DOHH2 (cell line): ENCODE measurements around the gene ATAD3B.
"Not testable (repeated sequence)": the region's sequence is repeated elsewhere in the genome, so short reads cannot be mapped to it uniquely, and the experiment has no call there.

Experiments
- H3F3A ChIP-seq: fragments of 200-600 bp; sonication (generic), shearing (Covaris generic); 2 replicates; pipeline ENCODE4 v1.6.0; 2016; ENCODE audit warnings: antibody characterized with exemption, mild to moderate bottlenecking; ENCODE audit not compliant: control insufficient read depth, insufficient read depth
- H3K27ac ChIP-seq: fragments of 200-600 bp; sonication (generic); 2 replicates; pipeline ENCODE4 v1.5.1; 2014; ENCODE audit warnings: low read depth, mild to moderate bottlenecking, low read length, moderate library complexity
- H3K27me3 ChIP-seq: fragments of 200-600 bp; sonication (generic); 2 replicates; pipeline ENCODE4 v1.6.1; 2014; ENCODE audit warnings: mild to moderate bottlenecking, low read length, mixed read lengths; ENCODE audit not compliant: control insufficient read depth
- H3K36me3 ChIP-seq: fragments of 200-600 bp; sonication (generic); 2 replicates; pipeline ENCODE4 v1.6.1; 2014; ENCODE audit warnings: mild to moderate bottlenecking, low read length, moderate library complexity, mixed read lengths; ENCODE audit not compliant: control insufficient read depth
- H3K4me1 ChIP-seq: fragments of 200-600 bp; sonication (generic); 2 replicates; pipeline ENCODE4 v1.6.1; 2014; ENCODE audit warnings: mild to moderate bottlenecking, low read length, mixed read lengths; ENCODE audit not compliant: control insufficient read depth
- H3K4me2 ChIP-seq: fragments of 200-600 bp; sonication (generic); 2 replicates; pipeline ENCODE4 v1.6.0; 2014; ENCODE audit warnings: mild to moderate bottlenecking, low read length, moderate library complexity
- H3K4me3 ChIP-seq: fragments of 200-600 bp; sonication (generic); 2 replicates; pipeline ENCODE4 v1.5.1; 2014; ENCODE audit warnings: mild to moderate bottlenecking, low read length, mixed read lengths
- H3K79me2 ChIP-seq: fragments of 200-600 bp; sonication (generic); 2 replicates; pipeline ENCODE4 v1.6.1; 2014; ENCODE audit warnings: mild to moderate bottlenecking, low read length, mixed read lengths; ENCODE audit not compliant: control insufficient read depth
- H3K9me2 ChIP-seq: fragments of 200-600 bp; sonication (generic); replicated peaks from 2 replicates; pipeline ENCODE4 v1.6.1; 2014; ENCODE audit warnings: mild to moderate bottlenecking, low read length, mixed read lengths; ENCODE audit not compliant: control insufficient read depth
- H3K9me3 ChIP-seq: fragments of 200-600 bp; sonication (generic); 2 replicates; pipeline ENCODE4 v1.6.1; 2014; ENCODE audit warnings: antibody characterized with exemption, low read length, mixed read lengths; ENCODE audit not compliant: control insufficient read depth, insufficient read depth
- H4K20me1 ChIP-seq: fragments of 200-600 bp; sonication (generic); 2 replicates; pipeline ENCODE4 v1.6.0; 2014; ENCODE audit warnings: low read depth, mild to moderate bottlenecking, antibody characterized with exemption, low read length, moderate library complexity; ENCODE audit not compliant: control insufficient read depth, insufficient read depth
- CTCF ChIP-seq: fragments of 200-600 bp; sonication (generic); IDR thresholded peaks from one replicate; pipeline ENCODE4 v1.5.1; 2014; ENCODE audit warnings: antibody characterized with exemption, mild to moderate bottlenecking, low read depth, low read length; ENCODE audit not compliant: poor library complexity, severe bottlenecking
- EZH2phosphoT487 ChIP-seq: fragments of 200-600 bp; sonication (generic); IDR thresholded peaks from 2 replicates; pipeline ENCODE4 v1.6.1; 2017; ENCODE audit warnings: borderline replicate concordance, mild to moderate bottlenecking, antibody characterized with exemption, low read length, moderate library complexity, mixed read lengths

Gene ATAD3B

DNA sequence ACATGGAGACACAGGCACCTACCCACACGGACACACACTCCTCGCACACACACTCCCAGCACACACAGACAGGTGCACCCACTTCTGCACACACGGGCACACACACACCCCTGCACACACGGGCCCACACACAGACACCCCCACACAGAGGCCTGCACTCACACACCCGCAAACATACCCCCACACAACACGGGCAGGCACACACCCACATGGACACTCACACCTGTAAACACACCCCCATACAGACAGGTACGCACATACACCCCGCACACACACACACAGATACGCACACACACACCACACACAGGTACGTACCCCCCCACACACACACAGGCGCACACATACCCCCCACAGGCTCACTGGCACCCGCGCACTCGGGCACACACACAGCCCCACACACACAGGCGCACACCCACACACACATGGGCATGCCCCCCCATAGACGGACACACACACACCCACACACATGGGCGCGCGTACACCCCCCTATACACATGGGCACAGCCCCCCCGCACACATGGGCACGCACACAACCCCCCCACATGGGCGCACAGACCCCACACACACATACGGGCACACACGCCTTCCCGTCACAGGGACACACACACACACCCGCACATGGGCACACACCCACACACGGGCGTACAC is 46.5 kb downstream of the ATAD3B start:
- Histone ChIP-seq H3K27ac (no peak overlapping the region), H3K9me2 (no peaks in the 10 kb centered on the region), H3K27me3 (no peaks in the 10 kb centered on the region), H3K4me3 (no peak overlapping the region), H3K9me3 (no peaks in the 10 kb centered on the region), H3F3A (no peaks in the 10 kb centered on the region), H3K4me2 (no peak overlapping the region), H4K20me1 (no peaks in the 10 kb centered on the region), H3K79me2 (peaks cover 32% of the 10 kb centered on the region), H3K36me3 (peaks cover 45% of the 10 kb centered on the region), H3K4me1 (no peaks in the 10 kb centered on the region)
- TF ChIP-seq CTCF = no peak
- TF ChIP-seq EZH2phosphoT487 = no peak

- H4K20me1 ChIP-seq, H3F3A ChIP-seq, H3K4me2 ChIP-seq, H3K27ac ChIP-seq, H3K9me3 ChIP-seq, H3K4me3 ChIP-seq, H3K9me2 ChIP-seq, H3K4me1 ChIP-seq, H3K27me3 ChIP-seq: not testable (repeated sequence)
- Histone ChIP-seq H3K36me3 (peaks cover 50% of the 10 kb centered on the region), H3K79me2 (peaks cover 27% of the 10 kb centered on the region)
Observed at GRCh38 chr1:1518621-1519007, 47.0 kb downstream of the ATAD3B start.

DNA sequence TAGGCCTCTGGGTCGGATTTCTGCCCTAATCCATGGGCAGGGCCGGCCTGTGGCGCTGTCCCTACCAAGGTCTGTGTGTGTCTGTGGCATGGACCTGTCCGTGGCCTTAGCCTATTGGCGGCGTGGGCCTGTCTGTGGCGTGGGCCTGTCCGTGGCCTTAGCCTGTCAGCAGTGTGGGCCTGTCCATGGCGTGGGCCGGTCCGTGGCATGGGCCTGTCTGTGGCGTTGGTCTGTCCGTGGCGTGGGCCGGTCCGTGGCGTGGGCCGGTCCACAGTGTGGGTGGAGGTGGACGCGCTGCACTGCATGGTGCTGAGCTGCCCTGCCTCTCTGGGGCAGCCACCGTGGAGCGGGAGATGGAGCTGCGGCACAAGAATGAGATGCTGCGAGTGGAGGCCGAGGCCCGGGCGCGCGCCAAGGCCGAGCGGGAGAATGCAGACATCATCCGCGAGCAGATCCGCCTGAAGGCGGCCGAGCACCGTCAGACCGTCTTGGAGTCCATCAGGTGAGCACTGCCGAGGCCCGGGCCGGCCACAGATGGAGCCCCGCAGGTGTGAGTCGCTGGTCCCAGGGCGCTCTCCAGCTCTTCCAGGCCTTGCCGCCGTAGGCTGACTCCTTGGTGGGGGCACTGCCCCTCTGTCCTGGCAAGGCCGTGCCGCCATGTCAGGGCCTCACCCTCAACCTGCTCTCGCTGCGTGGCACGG is 48.4 kb downstream of the ATAD3B start:
- not testable (repeated sequence) for H3K4me3 ChIP-seq, H4K20me1 ChIP-seq, H3K4me1 ChIP-seq, H3K27ac ChIP-seq, H3K27me3 ChIP-seq, H3K9me2 ChIP-seq, H3K9me3 ChIP-seq, H3K4me2 ChIP-seq, H3F3A ChIP-seq
- Histone ChIP-seq H3K79me2 (peaks cover 14% of the 10 kb centered on the region), H3K36me3 (peaks cover 51% of the 10 kb centered on the region)

DNA sequence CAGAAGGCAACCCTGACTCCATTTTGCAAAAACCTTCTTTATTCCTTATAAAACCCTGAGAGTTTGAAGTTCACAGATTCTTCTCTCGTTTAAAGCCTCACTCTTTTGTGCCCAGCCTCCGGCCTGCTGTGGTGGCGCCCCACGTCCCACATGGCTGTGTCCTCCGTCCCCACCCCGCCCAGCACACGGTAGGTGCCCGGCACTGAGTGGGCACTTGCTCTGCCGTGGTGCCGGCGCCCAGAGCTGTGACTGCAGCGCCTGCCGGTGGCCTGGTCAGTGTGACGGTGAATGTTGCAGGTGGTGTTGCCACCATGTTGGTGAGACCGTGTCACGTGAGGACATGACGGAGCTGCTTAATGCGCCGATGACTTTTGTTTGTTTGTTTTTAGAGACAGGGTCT is 49.8 kb downstream of the ATAD3B start:
- Histone ChIP-seq H3K4me1 (no peaks in the 10 kb centered on the region), H3K9me3 (no peaks in the 10 kb centered on the region), H3K9me2 (no peaks in the 10 kb centered on the region), H3K36me3 (peaks cover 50% of the 10 kb centered on the region), H3F3A (no peaks in the 10 kb centered on the region), H3K27ac (no peak overlapping the region), H3K4me2 (no peak overlapping the region), H3K27me3 (no peaks in the 10 kb centered on the region), H3K4me3 (no peak overlapping the region), H4K20me1 (no peaks in the 10 kb centered on the region), H3K79me2 (peaks cover 5% of the 10 kb centered on the region)
- TF ChIP-seq CTCF (no peak), EZH2phosphoT487 (no peak)

GRCh38 chr1:1522536-1522935 is 51.0 kb downstream of the ATAD3B start:
- H3K27me3 ChIP-seq, H3K4me3 ChIP-seq, H3F3A ChIP-seq, H3K4me1 ChIP-seq, H4K20me1 ChIP-seq, H3K9me3 ChIP-seq, H3K27ac ChIP-seq, H3K4me2 ChIP-seq, H3K79me2 ChIP-seq, H3K9me2 ChIP-seq: not testable (repeated sequence)
- H3K36me3 ChIP-seq = peaks cover 50% of the 10 kb centered on the region

GRCh38 chr1:1523226-1523625 is 51.7 kb downstream of the ATAD3B start:
- not testable (repeated sequence) for H4K20me1 ChIP-seq, H3K9me2 ChIP-seq, H3K27me3 ChIP-seq, H3F3A ChIP-seq, H3K4me2 ChIP-seq, H3K4me1 ChIP-seq, H3K9me3 ChIP-seq, H3K79me2 ChIP-seq, H3K4me3 ChIP-seq, H3K27ac ChIP-seq
- H3K36me3 ChIP-seq = peaks cover 49% of the 10 kb centered on the region
